ENCODE data around the gene TTLL3. TPM values are rescaled to one million over a fixed set of nuclear protein-coding genes. Genes with fewer than 3 reads are reported as not detected.
"Not testable (repeated sequence)": the region's sequence is repeated elsewhere in the genome, so short reads cannot be mapped to it uniquely, and the experiment has no call there.

Gene TTLL3
- total RNA-seq, 1 experiment from 2014 or later = 79.3 TPM

- peak overlapping the region; percentile 84 for H3K4me3 ChIP-seq (ENCODE audit: low read length)
- no peaks in the 10 kb centered on the region for H3K27me3 ChIP-seq (ENCODE audit: low read length)
- no peaks in the 10 kb centered on the region for H3K9me3 ChIP-seq (ENCODE audit: low read length)
- no peaks in the 10 kb centered on the region for H4K20me1 ChIP-seq (ENCODE audit: insufficient read depth, low read depth, low read length)
- peak overlapping the region; percentile 81; the same call in 1 of the 2 replicates for H2AFZ ChIP-seq (ENCODE audit: low read length)
- no peak overlapping the region for H3K27ac ChIP-seq (ENCODE audit: low read length)
- H3K4me1 ChIP-seq (ENCODE audit: low read length) = peaks cover 52% of the 10 kb centered on the region
- H3K4me2 ChIP-seq (ENCODE audit: low read depth, low read length, poor library complexity, severe bottlenecking) = peak overlapping the region; percentile 81
- peak overlapping the region; percentile 82 for H3K9ac ChIP-seq (ENCODE audit: low read length)
- no peaks in the 10 kb centered on the region for H3K36me3 ChIP-seq (ENCODE audit: insufficient read depth, low read length)
- DNase-seq = no peak
- H3K79me2 ChIP-seq (ENCODE audit: low read length) = peaks cover 5% of the 10 kb centered on the region; the same call in 1 of the 2 replicates
- no peaks in the 10 kb centered on the region for H3K9me2 ChIP-seq (replicated peaks; ENCODE audit: insufficient read depth, low read length)
Measured at GRCh38 chr3:9769012-9769411, 41.0 kb upstream of the TTLL3 start.

GRCh38 chr3:9769426-9770275 lies 40.4 kb upstream of the TTLL3 start, which contains the start of gene CAMK1:
CAMK1 (minus strand) TSS chr3:9769947; CDS start chr3:9767749, 2,198 bp downstream.
- Histone ChIP-seq H3K4me3 (ENCODE audit: low read length) (peak within 1 kb of the TSS; percentile 84), H3K9me3 (ENCODE audit: low read length) (no peaks in the 10 kb centered on the region), H3K4me1 (ENCODE audit: low read length) (peaks cover 52% of the 10 kb centered on the region), H3K79me2 (ENCODE audit: low read length) (peaks cover 5% of the 10 kb centered on the region; the same call in 1 of the 2 replicates), H3K36me3 (ENCODE audit: insufficient read depth, low read length) (no peaks in the 10 kb centered on the region), H3K9me2 (replicated peaks; ENCODE audit: insufficient read depth, low read length) (no peaks in the 10 kb centered on the region), H3K4me2 (ENCODE audit: low read depth, low read length, poor library complexity, severe bottlenecking) (peak within 1 kb of the TSS; percentile 81), H3K27ac (ENCODE audit: low read length) (no peak within 1 kb of the TSS), H3K27me3 (ENCODE audit: low read length) (no peaks in the 10 kb centered on the region), H3K9ac (ENCODE audit: low read length) (peak within 1 kb of the TSS; percentile 82), H4K20me1 (ENCODE audit: insufficient read depth, low read depth, low read length) (no peaks in the 10 kb centered on the region), H2AFZ (ENCODE audit: low read length) (peak within 1 kb of the TSS; percentile 81; the same call in 1 of the 2 replicates)
- DNase-seq = peak; percentile 84

GRCh38 chr3:9770276-9770812 lies 39.7 kb upstream of the TTLL3 start:
- Histone ChIP-seq H3K27ac (ENCODE audit: low read length) (no peak overlapping the region), H4K20me1 (ENCODE audit: insufficient read depth, low read depth, low read length) (no peaks in the 10 kb centered on the region), H3K4me2 (ENCODE audit: low read depth, low read length, poor library complexity, severe bottlenecking) (peak overlapping the region; percentile 81), H2AFZ (ENCODE audit: low read length) (peak overlapping the region; percentile 81; the same call in 1 of the 2 replicates), H3K27me3 (ENCODE audit: low read length) (no peaks in the 10 kb centered on the region), H3K79me2 (ENCODE audit: low read length) (peaks cover 5% of the 10 kb centered on the region; the same call in 1 of the 2 replicates), H3K4me1 (ENCODE audit: low read length) (peaks cover 49% of the 10 kb centered on the region), H3K36me3 (ENCODE audit: insufficient read depth, low read length) (no peaks in the 10 kb centered on the region), H3K9me2 (replicated peaks; ENCODE audit: insufficient read depth, low read length) (no peaks in the 10 kb centered on the region), H3K9me3 (ENCODE audit: low read length) (no peaks in the 10 kb centered on the region), H3K9ac (ENCODE audit: low read length) (peak overlapping the region; percentile 82), H3K4me3 (ENCODE audit: low read length) (peak overlapping the region; percentile 84)
- no peak for DNase-seq

GRCh38 chr3:9771007-9771406 lies 39.1 kb upstream of the TTLL3 start:
- H3K36me3 ChIP-seq (ENCODE audit: insufficient read depth, low read length); H3K27ac ChIP-seq (ENCODE audit: low read length); H3K79me2 ChIP-seq (ENCODE audit: low read length); H2AFZ ChIP-seq (ENCODE audit: low read length); H3K4me2 ChIP-seq (ENCODE audit: low read depth, low read length, poor library complexity, severe bottlenecking); H3K9me2 ChIP-seq (replicated peaks; ENCODE audit: insufficient read depth, low read length); DNase-seq; H3K9me3 ChIP-seq (ENCODE audit: low read length); H4K20me1 ChIP-seq (ENCODE audit: insufficient read depth, low read depth, low read length); H3K9ac ChIP-seq (ENCODE audit: low read length); H3K27me3 ChIP-seq (ENCODE audit: low read length); H3K4me3 ChIP-seq (ENCODE audit: low read length): not testable (repeated sequence)
- H3K4me1 ChIP-seq (ENCODE audit: low read length) = peaks cover 42% of the 10 kb centered on the region

GRCh38 chr3:9776896-9777693 lies 33.0 kb upstream of the TTLL3 start:
- no peaks in the 10 kb centered on the region for H3K9me3 ChIP-seq (ENCODE audit: low read length)
- no peaks in the 10 kb centered on the region for H3K36me3 ChIP-seq (ENCODE audit: insufficient read depth, low read length)
- H3K27ac ChIP-seq (ENCODE audit: low read length) = no peak overlapping the region
- H3K79me2 ChIP-seq (ENCODE audit: low read length) = no peaks in the 10 kb centered on the region
- no peak overlapping the region for H3K4me2 ChIP-seq (ENCODE audit: low read depth, low read length, poor library complexity, severe bottlenecking)
- H4K20me1 ChIP-seq (ENCODE audit: insufficient read depth, low read depth, low read length) = no peaks in the 10 kb centered on the region
- no peak for DNase-seq
- H3K4me1 ChIP-seq (ENCODE audit: low read length) = peaks cover 44% of the 10 kb centered on the region
- H3K9ac ChIP-seq (ENCODE audit: low read length) = no peak overlapping the region
- no peaks in the 10 kb centered on the region for H3K9me2 ChIP-seq (replicated peaks; ENCODE audit: insufficient read depth, low read length)
- no peak overlapping the region for H3K4me3 ChIP-seq (ENCODE audit: low read length)
- H3K27me3 ChIP-seq (ENCODE audit: low read length) = no peaks in the 10 kb centered on the region
- H2AFZ ChIP-seq (ENCODE audit: low read length) = no peak overlapping the region

GRCh38 chr3:9777694-9778021 lies 32.4 kb upstream of the TTLL3 start:
- Histone ChIP-seq H4K20me1 (ENCODE audit: insufficient read depth, low read depth, low read length) (no peaks in the 10 kb centered on the region), H3K9ac (ENCODE audit: low read length) (no peak overlapping the region), H3K79me2 (ENCODE audit: low read length) (no peaks in the 10 kb centered on the region), H3K27ac (ENCODE audit: low read length) (no peak overlapping the region), H3K9me2 (replicated peaks; ENCODE audit: insufficient read depth, low read length) (no peaks in the 10 kb centered on the region), H3K4me2 (ENCODE audit: low read depth, low read length, poor library complexity, severe bottlenecking) (no peak overlapping the region), H3K9me3 (ENCODE audit: low read length) (no peaks in the 10 kb centered on the region), H3K27me3 (ENCODE audit: low read length) (no peaks in the 10 kb centered on the region), H3K4me1 (ENCODE audit: low read length) (peaks cover 47% of the 10 kb centered on the region), H2AFZ (ENCODE audit: low read length) (no peak overlapping the region), H3K36me3 (ENCODE audit: insufficient read depth, low read length) (no peaks in the 10 kb centered on the region), H3K4me3 (ENCODE audit: low read length) (no peak overlapping the region)
- DNase-seq = no peak

GRCh38 chr3:9778143-9779074 lies 31.7 kb upstream of the TTLL3 start:
- Histone ChIP-seq H3K27ac (ENCODE audit: low read length) (no peak overlapping the region), H4K20me1 (ENCODE audit: insufficient read depth, low read depth, low read length) (no peaks in the 10 kb centered on the region), H3K4me3 (ENCODE audit: low read length) (no peak overlapping the region), H3K36me3 (ENCODE audit: insufficient read depth, low read length) (no peaks in the 10 kb centered on the region), H3K9me2 (replicated peaks; ENCODE audit: insufficient read depth, low read length) (no peaks in the 10 kb centered on the region), H3K9me3 (ENCODE audit: low read length) (no peaks in the 10 kb centered on the region), H2AFZ (ENCODE audit: low read length) (no peak overlapping the region), H3K4me1 (ENCODE audit: low read length) (peaks cover 47% of the 10 kb centered on the region), H3K4me2 (ENCODE audit: low read depth, low read length, poor library complexity, severe bottlenecking) (no peak overlapping the region), H3K79me2 (ENCODE audit: low read length) (no peaks in the 10 kb centered on the region), H3K27me3 (ENCODE audit: low read length) (no peaks in the 10 kb centered on the region), H3K9ac (ENCODE audit: low read length) (no peak overlapping the region)
- no peak for DNase-seq

Measured in Karpas-422 (cell line).